Activated T-helper 1 cell treated with Interleukin-2 at 50 U/mL for 16 hours (primary cell): ENCODE measurements around the gene ARL5B.

Experiments used
- DNase-seq: peaks from one replicate; pipeline ENCODE4 v3.0.0-alpha.2; 2020; ENCODE audit warnings: low read depth

Gene ARL5B

GRCh38 chr10:18658271-18659124 lies 733 bp upstream of the ARL5B start:
- no peak for DNase-seq

DNA sequence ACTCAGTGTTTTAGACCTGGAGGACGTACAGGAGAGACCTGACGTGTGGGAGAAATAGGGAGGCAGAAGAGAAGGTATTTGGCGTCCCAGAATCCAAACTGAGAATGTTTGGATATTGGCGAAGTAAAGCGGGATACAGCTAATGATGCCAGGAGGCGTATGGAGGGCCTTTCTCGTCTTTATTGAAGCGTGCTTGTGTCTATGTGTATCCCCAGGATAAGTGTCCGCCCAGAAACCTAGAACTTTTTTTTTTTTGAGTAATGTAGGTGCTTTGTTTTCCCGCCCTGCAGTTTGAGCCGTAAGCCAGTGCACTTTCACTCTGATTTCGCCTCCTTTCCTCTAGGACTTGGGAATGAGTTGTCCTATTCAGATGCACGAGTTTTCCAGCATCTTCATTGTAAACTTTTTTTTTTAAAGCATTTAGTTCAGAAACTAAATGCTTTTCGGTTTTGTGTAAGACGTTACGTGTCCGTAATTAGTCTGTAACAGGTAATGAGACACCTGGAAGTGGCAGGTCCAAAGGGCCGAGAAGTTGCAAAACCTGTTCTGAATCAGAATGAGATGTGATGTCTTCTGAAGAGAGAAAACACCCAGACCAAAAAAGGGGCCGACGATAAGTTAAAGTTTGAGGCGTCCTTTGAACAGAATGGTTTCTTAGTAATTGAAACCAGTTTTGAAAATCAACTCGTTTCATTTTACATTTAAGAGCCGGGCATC lies 746 bp downstream of the ARL5B start:
- no peak for DNase-seq

- DNase-seq = no peak
These were observed 1.7 kb downstream of the ARL5B start for GRCh38 chr10:18660816-18661431.

- DNase-seq = no peak
These were observed 5.7 kb downstream of the ARL5B start for GRCh38 chr10:18664841-18665478.

DNA sequence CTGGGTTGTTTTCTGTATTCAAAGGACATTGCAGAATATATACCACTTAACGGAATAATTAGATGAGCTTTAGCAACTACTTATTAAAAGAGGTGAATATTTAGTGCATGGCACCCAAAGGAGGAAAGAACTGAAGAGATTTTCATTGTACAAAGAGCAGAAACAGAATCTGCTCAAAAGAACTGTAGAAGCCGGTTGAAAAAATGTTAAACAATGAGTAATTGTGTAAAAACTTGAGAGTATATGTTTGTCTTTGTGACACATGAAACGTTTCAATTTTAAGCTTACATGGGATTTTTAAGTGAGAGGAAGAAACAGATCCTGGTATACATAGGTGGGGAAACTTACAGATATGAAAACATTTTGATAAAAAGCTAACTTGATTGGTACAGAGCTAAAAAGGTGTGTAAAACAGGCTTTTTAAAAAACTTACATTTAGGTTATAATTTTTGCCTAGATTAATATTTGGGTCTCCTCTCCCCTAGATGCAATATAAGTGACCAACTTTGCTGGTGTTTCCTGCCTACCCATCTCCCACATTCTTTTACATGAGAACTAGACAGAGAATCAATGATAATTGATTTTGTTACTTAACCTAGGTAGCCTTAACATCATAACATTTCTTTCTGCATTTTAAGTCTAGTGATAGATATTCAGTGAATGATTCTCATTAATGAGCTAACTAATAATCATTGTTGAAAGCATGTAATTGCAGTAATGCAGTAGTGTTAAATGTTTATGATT lies 6.8 kb downstream of the ARL5B start:
- no peak for DNase-seq

DNA sequence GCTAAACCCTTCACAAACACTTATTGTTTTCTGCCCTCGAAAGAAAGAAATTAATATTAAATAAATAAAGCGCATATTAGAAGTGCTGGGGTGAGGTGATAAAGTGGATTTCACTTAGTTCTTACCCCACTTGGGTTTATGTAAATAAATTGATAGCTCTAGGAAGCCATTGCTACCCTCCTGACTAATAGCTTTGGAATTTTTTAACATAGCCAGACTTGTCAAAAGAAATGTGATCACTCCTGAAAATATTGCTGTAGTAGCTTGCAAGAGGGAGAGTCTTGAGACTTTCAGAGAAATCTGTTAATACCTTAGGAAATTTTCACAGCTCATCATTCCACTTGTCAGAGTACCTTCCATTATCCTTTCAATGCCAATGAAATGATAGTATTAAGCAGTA lies 7.6 kb downstream of the ARL5B start:
- no peak for DNase-seq

- no peak for DNase-seq
These were observed 8.8 kb downstream of the ARL5B start for GRCh38 chr10:18668026-18668425.

GRCh38 chr10:18675086-18675801 lies 16.0 kb downstream of the ARL5B start:
- DNase-seq = no peak

DNA sequence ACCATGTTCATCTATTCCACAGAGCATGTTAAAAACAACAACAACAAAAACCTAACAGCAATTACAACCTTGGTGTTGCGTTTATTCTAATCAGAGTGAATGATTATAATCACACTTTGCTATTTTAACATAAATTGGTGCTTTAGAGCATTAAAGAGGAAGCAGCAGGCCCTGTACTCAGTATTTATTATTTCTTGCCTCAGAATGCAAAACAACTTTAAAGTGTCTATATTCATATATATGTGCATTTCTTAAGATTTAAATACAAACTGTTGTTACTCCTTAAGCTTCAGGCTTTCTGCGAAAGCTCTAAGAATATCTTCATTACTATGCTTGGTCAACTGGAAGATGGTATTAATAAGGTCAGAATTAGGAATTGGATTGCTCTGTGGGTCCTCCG lies 21.5 kb downstream of the ARL5B start:
- DNase-seq = no peak

GRCh38 chr10:18681366-18681765 lies 22.1 kb downstream of the ARL5B start:
- DNase-seq = no peak

DNA sequence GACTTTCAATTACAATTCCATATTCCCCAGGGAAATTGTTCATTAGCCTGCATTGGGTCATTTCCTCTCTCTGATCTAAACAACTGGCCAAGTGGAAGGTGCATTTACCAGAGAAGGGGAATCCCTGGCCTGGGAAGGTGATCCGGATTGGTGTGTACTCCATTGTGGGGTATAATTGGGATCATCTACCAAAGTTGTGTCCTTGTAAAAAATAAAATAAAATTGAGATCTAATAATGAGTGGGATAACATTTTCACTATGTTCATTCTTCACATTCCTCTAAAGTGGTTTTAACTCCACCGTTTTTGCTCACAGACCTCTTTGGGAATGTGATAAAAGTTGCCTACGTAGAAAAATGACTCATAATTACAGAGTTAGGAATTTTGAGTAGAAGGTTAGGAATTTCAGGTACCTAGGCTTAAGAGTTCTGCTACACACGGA lies 22.8 kb downstream of the ARL5B start:
- no peak for DNase-seq

GRCh38 chr10:18683427-18683826 lies 24.2 kb downstream of the ARL5B start:
- DNase-seq = no peak

GRCh38 chr10:18684416-18684815 lies 25.2 kb downstream of the ARL5B start:
- no peak for DNase-seq

DNA sequence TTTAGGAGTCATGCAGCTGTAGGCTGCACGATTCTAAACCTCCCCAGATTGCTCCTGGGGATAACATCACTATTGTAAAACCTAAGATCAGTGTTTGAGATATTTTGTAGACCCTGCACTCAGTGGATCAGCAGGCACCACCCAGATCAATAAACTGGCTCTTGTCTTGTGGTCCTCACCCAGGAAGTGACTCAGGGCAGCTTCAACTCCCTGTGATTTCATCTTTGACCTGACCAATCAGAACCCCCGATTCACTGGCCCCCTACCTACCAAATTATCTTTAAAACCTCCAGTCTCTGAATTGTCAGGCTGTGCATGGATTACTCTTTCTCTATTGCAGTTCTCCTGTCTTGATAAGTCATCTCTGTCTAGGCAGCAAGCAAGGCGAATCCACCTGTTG lies 25.7 kb downstream of the ARL5B start:
- DNase-seq = no peak

- no peak for DNase-seq
These were observed 26.3 kb downstream of the ARL5B start for GRCh38 chr10:18685555-18685954.

DNA sequence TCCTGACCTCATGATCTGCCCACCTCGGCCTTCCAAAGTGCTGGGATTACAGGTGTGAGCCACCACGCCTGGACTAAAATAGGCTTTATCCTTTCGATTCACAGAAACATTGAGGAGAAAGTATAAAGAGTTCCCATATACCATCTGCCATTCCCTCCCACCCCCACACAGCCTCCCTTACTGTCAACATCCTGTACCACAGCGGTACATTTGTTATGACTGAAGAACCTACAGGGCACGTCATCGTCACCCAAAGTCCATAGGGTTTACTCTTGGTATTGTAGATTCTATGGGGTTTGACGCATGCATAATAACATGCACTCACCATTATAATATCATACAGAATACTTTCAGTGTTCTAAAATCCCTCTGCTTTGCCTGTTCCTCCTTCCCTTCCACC lies 28.0 kb downstream of the ARL5B start:
- no peak for DNase-seq

DNA sequence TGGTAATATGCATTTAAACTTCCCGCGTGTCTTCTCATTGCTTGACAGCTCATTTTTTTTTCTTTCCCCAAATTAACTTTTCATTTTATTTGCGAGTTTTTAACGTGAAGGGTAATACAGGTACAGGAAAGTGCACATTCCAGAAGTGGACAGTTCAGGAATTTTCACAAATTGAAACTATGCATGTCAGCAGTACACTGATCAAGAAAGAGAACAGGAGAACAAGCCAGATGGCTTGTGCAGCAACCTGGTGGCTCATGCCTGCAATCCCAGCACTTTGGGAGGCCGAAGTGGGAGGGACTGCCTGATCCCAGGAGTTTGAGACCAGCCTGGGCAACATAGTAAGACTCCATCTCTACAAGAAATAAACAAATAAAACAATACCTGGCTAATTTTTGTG lies 28.5 kb downstream of the ARL5B start:
- no peak for DNase-seq

GRCh38 chr10:18689498-18689897 lies 30.3 kb downstream of the ARL5B start:
- DNase-seq = no peak

DNA sequence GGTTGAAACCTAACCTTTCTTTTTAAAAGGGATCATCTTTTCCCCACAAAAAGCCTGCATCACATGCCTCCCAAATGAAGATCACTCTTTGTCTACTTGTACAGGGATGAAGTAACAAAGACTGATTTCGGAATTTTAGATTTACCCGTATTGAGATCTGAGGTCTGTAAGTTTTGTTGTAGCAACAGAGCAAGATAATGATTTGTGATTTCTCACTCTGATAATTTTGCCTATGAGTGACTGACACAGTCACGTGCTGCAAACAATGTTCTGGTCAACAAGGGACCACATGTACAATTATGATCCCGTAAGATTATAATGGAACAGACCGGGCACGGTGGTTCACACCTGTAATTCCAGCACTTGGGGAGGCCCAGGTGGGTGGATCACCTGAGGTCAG lies 31.3 kb downstream of the ARL5B start:
- DNase-seq = no peak

GRCh38 chr10:18699849-18700840 lies 40.9 kb downstream of the ARL5B start:
- no peak for DNase-seq
